HEK293 (cell line): ENCODE measurements around the gene FLT4.

Experiments used
- CTCF ChIA-PET: fragments of 350-600 bp; formaldehyde crosslinking; extraction: SDS; loops from one replicate; lab custom pipeline; 2021; ENCODE audit warnings: antibody characterized with exemption; lab: Yijun Ruan, JAX
- POLR2A ChIA-PET: fragments of 300-600 bp; formaldehyde crosslinking; extraction: SDS; loops from one replicate; lab custom pipeline; 2020; ENCODE audit warnings: antibody characterized with exemption, inconsistent platforms; lab: Yijun Ruan, JAX
- H3K27ac ChIP-seq: fragments of 200-500 bp; sonication (Bioruptor generic); 2 replicates; pipeline ENCODE4 v1.5.1; 2014; ENCODE audit warnings: low read depth, low read length, control low read depth, inconsistent platforms; ENCODE audit errors: extremely low read depth
- H3K36me3 ChIP-seq, 2 experiments: fragments of 200-500 bp in 1 of 2; sonication (Bioruptor generic) in 1 of 2; 1 replicate in 1 of 2; 2 replicates in 1 of 2; pipeline ENCODE4 v1.5.1; 2014 to 2017; ENCODE audit warnings: inconsistent platforms in 2 of 2, low read length in 2 of 2; ENCODE audit not compliant: control insufficient read depth in 2 of 2, insufficient read depth in 1 of 2
- H3K4me1 ChIP-seq: fragments of 200-500 bp; sonication (Bioruptor generic); 2 replicates; pipeline ENCODE4 v1.5.1; 2014; ENCODE audit warnings: mild to moderate bottlenecking, low read length, inconsistent platforms; ENCODE audit not compliant: control insufficient read depth, insufficient read depth
- H3K4me3 ChIP-seq: 2 replicates; pipeline ENCODE4 v1.5.1; 2011; ENCODE audit warnings: low read depth, mild to moderate bottlenecking, control low read depth, low read length, moderate library complexity
- H3K9me3 ChIP-seq: fragments of 200-500 bp; sonication (Bioruptor generic); 2 replicates; pipeline ENCODE4 v1.5.1; 2014; ENCODE audit warnings: low read depth, low read length, inconsistent platforms; ENCODE audit not compliant: control insufficient read depth, insufficient read depth
- CTCF ChIP-seq: fragments of 450-650 bp; formaldehyde crosslinking; IDR thresholded peaks from 2 replicates; pipeline ENCODE4 v1.5.1; 2016; ENCODE audit warnings: missing biosample characterization, missing genetic modification characterization
- GLI2 ChIP-seq: fragments of 450-650 bp; formaldehyde crosslinking; IDR thresholded peaks from 2 replicates; pipeline ENCODE4; 2017; ENCODE audit warnings: missing biosample characterization, missing genetic modification characterization, low read depth, borderline replicate concordance
- GLIS2 ChIP-seq: fragments of 450-650 bp; formaldehyde crosslinking; IDR thresholded peaks from 2 replicates; pipeline ENCODE4 v1.5.1; 2016; ENCODE audit warnings: missing biosample characterization, missing genetic modification characterization
- KLF10 ChIP-seq: fragments of 450-650 bp; IDR thresholded peaks from 2 replicates; pipeline ENCODE4 v1.5.1; 2018; ENCODE audit warnings: missing biosample characterization, mild to moderate bottlenecking, missing genetic modification characterization
- KLF17 ChIP-seq: fragments of 450-650 bp; formaldehyde crosslinking; IDR thresholded peaks from 2 replicates; pipeline ENCODE4 v1.5.1; 2016; ENCODE audit warnings: missing biosample characterization, missing genetic modification characterization
- OSR2 ChIP-seq: fragments of 450-650 bp; formaldehyde crosslinking; IDR thresholded peaks from 2 replicates; pipeline ENCODE4 v1.5.1; 2016; ENCODE audit warnings: missing biosample characterization, missing genetic modification characterization
- ZBTB26 ChIP-seq: fragments of 450-650 bp; formaldehyde crosslinking; optimal IDR thresholded peaks from 2 replicates; pipeline ENCODE3; 2016; ENCODE audit warnings: missing biosample characterization, mild to moderate bottlenecking, missing genetic modification characterization
- ZNF2 ChIP-seq: fragments of 450-650 bp; formaldehyde crosslinking; IDR thresholded peaks from 2 replicates; pipeline ENCODE4 v1.5.1; 2016; ENCODE audit warnings: missing biosample characterization, missing genetic modification characterization
- ZNF26 ChIP-seq: fragments of 450-650 bp; formaldehyde crosslinking; IDR thresholded peaks from 2 replicates; pipeline ENCODE4 v1.5.1; 2016; ENCODE audit warnings: missing biosample characterization, missing genetic modification characterization
- ZNF362 ChIP-seq: fragments of 450-650 bp; formaldehyde crosslinking; IDR thresholded peaks from 2 replicates; pipeline ENCODE4 v1.5.1; 2016; ENCODE audit warnings: missing biosample characterization, missing genetic modification characterization
- ZNF391 ChIP-seq: fragments of 450-650 bp; formaldehyde crosslinking; IDR thresholded peaks from 2 replicates; pipeline ENCODE4 v1.5.1; 2016; ENCODE audit warnings: low read depth, missing biosample characterization, missing genetic modification characterization, borderline replicate concordance
- ZNF449 ChIP-seq: fragments of 450-650 bp; formaldehyde crosslinking; IDR thresholded peaks from 2 replicates; pipeline ENCODE4 v1.5.1; 2017; ENCODE audit warnings: missing biosample characterization, mild to moderate bottlenecking, missing genetic modification characterization, moderate library complexity
- ZNF518A ChIP-seq: fragments of 450-650 bp; formaldehyde crosslinking; conservative IDR thresholded peaks from 2 replicates; pipeline ENCODE4 v1.5.1; 2016; ENCODE audit warnings: low read depth, missing biosample characterization, missing genetic modification characterization
- ZNF610 ChIP-seq: fragments of 450-650 bp; formaldehyde crosslinking; IDR thresholded peaks from 2 replicates; pipeline ENCODE4 v1.5.1; 2016; ENCODE audit warnings: missing biosample characterization, missing genetic modification characterization, borderline replicate concordance
- ZNF623 ChIP-seq: fragments of 450-650 bp; formaldehyde crosslinking; IDR thresholded peaks from 2 replicates; pipeline ENCODE4 v1.5.1; 2016; ENCODE audit warnings: missing biosample characterization, missing genetic modification characterization
- ZNF654 ChIP-seq: fragments of 450-650 bp; formaldehyde crosslinking; IDR thresholded peaks from 2 replicates; pipeline ENCODE4 v1.5.1; 2016; ENCODE audit warnings: low read depth, missing biosample characterization, missing genetic modification characterization
- ZNF692 ChIP-seq: fragments of 450-650 bp; formaldehyde crosslinking; IDR thresholded peaks from 2 replicates; pipeline ENCODE4 v1.5.1; 2016; ENCODE audit warnings: missing biosample characterization, missing genetic modification characterization
- ZNF785 ChIP-seq: fragments of 450-650 bp; formaldehyde crosslinking; IDR thresholded peaks from 2 replicates; pipeline ENCODE4 v1.5.1; 2016; ENCODE audit warnings: missing biosample characterization, missing genetic modification characterization

The FLT4 gene

GRCh38 chr5:180670586-180671359, 21.4 kb upstream of the FLT4 start:
- Histone ChIP-seq H3K4me3 (no peak overlapping the region), H3K27ac (no peak overlapping the region), H3K36me3 (no peaks in the 10 kb centered on the region), H3K9me3 (no peaks in the 10 kb centered on the region), H3K4me1 (no peaks in the 10 kb centered on the region)
- TF ChIP-seq KLF17 = no peak
- peak; percentile 62 for TF ChIP-seq CTCF (tag by site-specific recombination)
- TF ChIP-seq ZNF785 (tag by site-specific recombination) = no peak
- TF ChIP-seq ZNF654 (tag by site-specific recombination) = peak; percentile 71
- TF ChIP-seq ZNF26 (tag by site-specific recombination) = no peak
- peak; percentile 68; the same call in 1 of the 2 replicates for TF ChIP-seq ZNF362 (tag by site-specific recombination)
- TF ChIP-seq ZNF692 (tag by site-specific recombination) = peak; percentile 32; the same call in 1 of the 2 replicates
- TF ChIP-seq ZNF391 (tag by site-specific recombination) = no peak
- peak; percentile 80; the same call in 1 of the 2 replicates for TF ChIP-seq ZNF2 (tag by site-specific recombination)
- no peak for TF ChIP-seq KLF10 (tag by site-specific recombination)
- TF ChIP-seq ZNF610 (tag by site-specific recombination) = no peak
- no peak for TF ChIP-seq GLIS2
- TF ChIP-seq ZNF518A (tag by site-specific recombination) = no peak
- TF ChIP-seq ZNF449 (tag by site-specific recombination) = no peak
- TF ChIP-seq GLI2 (tag by site-specific recombination) = no peak
- TF ChIP-seq OSR2 (tag by site-specific recombination) = no peak
- no peak for TF ChIP-seq ZNF623 (tag by site-specific recombination)
- no peak for TF ChIP-seq ZBTB26 (tag by site-specific recombination)
- POLR2A ChIA-PET = interaction anchor here (0.6 kb wide), 1 partner anchor 59 kb away, joined by 3 read pairs; no protein-coding TSS in a partner anchor
- CTCF ChIA-PET = interaction anchor here (0.6 to 1.0 kb wide), 6 partner anchors 13 to 314 kb away, joined by 3 to 5 read pairs (median 3); no protein-coding TSS in a partner anchor
